ENCODE results near the gene ACACB.

- no peak for TF ChIP-seq POLR2A (IDR thresholded peaks at IDR 0.05; ENCODE audit: low read length)
- no peak for TF ChIP-seq USF2 (IDR thresholded peaks at IDR 0.05)
- TF ChIP-seq CBX8 (IDR thresholded peaks at IDR 0.05): no peak
- TF ChIP-seq CTCF (IDR thresholded peaks at IDR 0.05): no peak
- no peak for TF ChIP-seq RCOR1 (IDR thresholded peaks at IDR 0.05; ENCODE audit: low read depth, low read length)
- TF ChIP-seq JUNB (IDR thresholded peaks at IDR 0.05): no peak
- no peak for TF ChIP-seq KDM1A (IDR thresholded peaks at IDR 0.05; ENCODE audit: low read depth)
- TF ChIP-seq MAZ (IDR thresholded peaks at IDR 0.05; ENCODE audit: borderline replicate concordance, low read depth, low read length): no peak
- TF ChIP-seq RARB (CRISPR knock-in tag; IDR thresholded peaks at IDR 0.05): no peak
- no peak for TF ChIP-seq BCL3 (IDR thresholded peaks at IDR 0.05)
- TF ChIP-seq CEBPB (IDR thresholded peaks at IDR 0.05): no peak
- no peak for TF ChIP-seq NPAS2 (CRISPR knock-in tag; IDR thresholded peaks at IDR 0.05; ENCODE audit: borderline replicate concordance)
- TF ChIP-seq PBX3 (IDR thresholded peaks at IDR 0.05): no peak
- TF ChIP-seq NFE2L2 (conservative IDR thresholded peaks at IDR 0.05; ENCODE audit: low read length): no peak
Measured at GRCh38 chr12:109291117-109291516, 174.7 kb downstream of the ACACB start.
